HT1080 (cell line): ENCODE results near the gene C16orf90. TPM values are rescaled to one million over a fixed set of nuclear protein-coding genes. Genes with fewer than 3 reads are reported as not detected.
"Not testable (repeated sequence)": the region's sequence is repeated elsewhere in the genome, so short reads cannot be mapped to it uniquely, and the experiment has no call there.

ENCODE experiments used
- DNase-seq: peaks from one replicate; pipeline ENCODE4 v3.0.0-alpha.2; 2015; ENCODE audit warnings: low read depth
- total RNA-seq: library from RNA; depleted of rRNA; stranded (reverse); fragments of >200 nt; shearing (Covaris generic); gene quantifications from 2 replicates; pipeline ENCODE4 v1.2.3, GENCODE V29; 2014

C16orf90 gene
- total RNA-seq, 1 experiment from 2014 or later: not detected

- no peak for DNase-seq
These were observed 10.1 kb downstream of the C16orf90 start for GRCh38 chr16:3485097-3485745.

- no peak for DNase-seq
These were observed 10.8 kb downstream of the C16orf90 start for GRCh38 chr16:3484318-3485096.

- no peak for DNase-seq
These were observed 12.5 kb downstream of the C16orf90 start for GRCh38 chr16:3482659-3483241.

GRCh38 chr16:3481696-3482658 is 13.3 kb downstream of the C16orf90 start:
- no peak for DNase-seq

- DNase-seq: no peak
These were observed 14.2 kb downstream of the C16orf90 start for GRCh38 chr16:3480901-3481695.

- DNase-seq: no peak
These were observed 15.6 kb downstream of the C16orf90 start for GRCh38 chr16:3479654-3480216.

- no peak for DNase-seq
These were observed 16.9 kb downstream of the C16orf90 start for GRCh38 chr16:3478242-3478925.

GRCh38 chr16:3476409-3476808 is 18.9 kb downstream of the C16orf90 start:
- no peak for DNase-seq

GRCh38 chr16:3475604-3476375 is 19.5 kb downstream of the C16orf90 start:
- DNase-seq: no peak

- DNase-seq: not testable (repeated sequence)
These were observed 20.4 kb downstream of the C16orf90 start for GRCh38 chr16:3474870-3475269.

GRCh38 chr16:3474136-3474779 is 21.0 kb downstream of the C16orf90 start:
- no peak for DNase-seq

- DNase-seq: not testable (repeated sequence)
These were observed 21.7 kb downstream of the C16orf90 start for GRCh38 chr16:3473596-3473943.

GRCh38 chr16:3472878-3473595 is 22.3 kb downstream of the C16orf90 start:
- no peak for DNase-seq

GRCh38 chr16:3471518-3472176 is 23.6 kb downstream of the C16orf90 start:
- DNase-seq: no peak

GRCh38 chr16:3470723-3471122 is 24.6 kb downstream of the C16orf90 start:
- no peak for DNase-seq

GRCh38 chr16:3469736-3470135 is 25.6 kb downstream of the C16orf90 start:
- DNase-seq: no peak

- DNase-seq: no peak
These were observed 26.8 kb downstream of the C16orf90 start for GRCh38 chr16:3468501-3468900.
